A549 treated with dexamethasone at 1 μM for 4 hours (cell line): Measurements from ENCODE around the gene NEMP2. TPM values are rescaled to one million over a fixed set of nuclear protein-coding genes. Genes with fewer than 3 reads are reported as not detected.

Source experiments
- total RNA-seq: library from RNA; stranded (reverse); fragments of 200-300 nt; extraction: Qiagen RNA extraction; gene quantifications from 5 replicates; pipeline ENCODE4 v1.2.3, GENCODE V29; 2022

Gene NEMP2, protein sequence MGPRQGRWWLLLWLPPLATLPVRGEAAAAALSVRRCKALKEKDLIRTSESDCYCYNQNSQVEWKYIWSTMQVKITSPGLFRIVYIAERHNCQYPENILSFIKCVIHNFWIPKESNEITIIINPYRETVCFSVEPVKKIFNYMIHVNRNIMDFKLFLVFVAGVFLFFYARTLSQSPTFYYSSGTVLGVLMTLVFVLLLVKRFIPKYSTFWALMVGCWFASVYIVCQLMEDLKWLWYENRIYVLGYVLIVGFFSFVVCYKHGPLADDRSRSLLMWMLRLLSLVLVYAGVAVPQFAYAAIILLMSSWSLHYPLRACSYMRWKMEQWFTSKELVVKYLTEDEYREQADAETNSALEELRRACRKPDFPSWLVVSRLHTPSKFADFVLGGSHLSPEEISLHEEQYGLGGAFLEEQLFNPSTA
- total RNA-seq: 3.8 to 8.3 TPM (median 6.4 TPM) in 5 replicates

DNA sequence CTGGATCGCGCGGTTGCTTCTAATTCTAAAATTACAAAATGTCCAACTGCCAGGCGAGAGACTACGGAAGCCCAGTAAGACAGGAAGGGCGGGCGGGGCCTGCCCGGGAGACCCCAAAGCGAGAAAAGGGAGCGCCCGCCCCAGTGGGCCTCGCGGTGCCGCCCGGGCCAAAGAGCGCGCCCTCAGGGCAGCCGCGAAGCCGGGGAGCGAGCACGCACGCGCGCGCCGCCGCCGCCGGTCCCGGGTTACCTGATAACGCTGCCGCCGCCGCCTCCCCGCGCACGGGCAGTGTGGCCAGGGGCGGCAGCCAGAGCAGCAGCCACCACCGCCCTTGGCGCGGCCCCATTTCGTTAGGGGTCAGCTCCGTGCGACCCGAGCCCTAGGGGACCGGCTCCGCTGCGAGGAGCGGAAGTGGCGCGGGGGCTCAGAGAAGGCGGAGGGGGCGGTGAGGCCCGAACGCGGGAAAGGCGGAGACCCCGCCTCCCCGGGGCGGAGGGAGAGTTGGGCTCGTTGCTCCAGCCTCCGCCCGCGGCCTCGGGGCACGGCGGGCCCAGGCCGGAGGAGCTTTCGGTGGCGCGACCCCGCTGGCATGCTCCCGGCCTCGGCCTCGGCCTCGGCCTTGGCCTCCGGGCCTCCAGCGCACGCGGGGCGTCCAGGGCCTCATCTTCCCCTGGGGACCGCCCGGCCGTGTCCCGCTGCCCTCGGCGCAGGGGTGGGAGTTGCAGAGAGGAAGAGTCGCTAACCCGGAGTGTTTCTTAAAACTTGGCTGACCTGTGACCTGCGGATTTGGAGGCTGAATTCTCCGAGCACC is at the start of gene NEMP2:
NEMP2 (minus strand) TSS at position 413 of the 811 bp plus-strand sequence; CDS start at position 346, 67 bp downstream.

Other genes starting within 250 kb of the NEMP2 start
- 12.4 to 15.4 TPM (median 15.1 TPM) in 5 replicates for gene HIBCH, start 214.9 kb downstream of the NEMP2 start, total RNA-seq
- 36.3 to 50.9 TPM (median 42.7 TPM) in 5 replicates for gene INPP1, start 191.1 kb downstream of the NEMP2 start, total RNA-seq
- 27.5 to 41.6 TPM (median 36.2 TPM) in 5 replicates for gene MFSD6, start 126.4 kb downstream of the NEMP2 start, total RNA-seq
- 26.8 to 42.2 TPM (median 37.0 TPM) in 5 replicates for gene NAB1, start 114.4 kb upstream of the NEMP2 start, total RNA-seq